ENCODE data around the gene SLC7A7.
A peak's percentile ranks its signal among the peaks of the same experiment; 100 is the strongest.
"Not testable (repeated sequence)": the region's sequence is repeated elsewhere in the genome, so short reads cannot be mapped to it uniquely, and the experiment has no call there.

Gene SLC7A7

DNA sequence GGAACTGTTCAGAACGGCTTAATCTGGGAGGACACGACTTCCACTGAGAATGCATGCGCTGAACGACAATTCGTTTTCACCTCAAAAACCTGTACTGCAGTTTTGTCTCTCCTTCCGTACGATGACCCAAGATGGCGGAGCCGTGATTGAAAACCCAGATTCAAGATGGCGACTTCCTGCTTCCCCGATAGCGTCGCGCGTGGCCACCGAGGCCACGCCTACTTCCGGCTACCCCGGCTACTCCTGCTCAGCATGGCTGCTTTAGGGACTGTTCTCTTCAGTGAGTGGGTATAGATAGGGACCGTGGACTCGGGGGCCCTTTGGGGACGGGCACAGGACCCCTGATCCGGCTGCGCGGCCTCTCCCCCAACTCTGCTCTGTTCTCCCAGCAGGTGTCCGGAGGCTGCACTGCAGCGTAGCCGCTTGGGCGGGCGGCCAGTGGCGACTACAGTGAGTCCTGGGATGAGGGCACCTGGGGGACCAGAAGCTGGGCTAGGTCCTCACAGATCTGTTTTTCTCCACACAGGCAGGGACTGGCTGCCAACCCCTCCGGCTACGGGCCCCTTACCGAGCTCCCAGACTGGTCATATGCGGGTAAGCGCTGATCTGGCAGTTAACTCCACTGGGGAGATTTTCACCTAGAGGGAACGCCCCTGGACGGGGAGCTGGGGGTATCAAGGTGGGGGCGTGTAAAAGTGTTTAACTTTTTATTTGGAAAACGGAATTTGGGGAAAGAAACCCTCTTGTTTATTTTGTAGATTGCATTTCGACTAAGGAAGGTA, 14.6 kb upstream of the SLC7A7 start, which contains the start of gene MRPL52:
Gene MRPL52, plus strand, starts transcription at position 227 of the 782 bp plus-strand sequence. Its CDS starts 26 bp downstream, at position 253.
- H2BK120ac ChIP-seq (ENCODE audit: low read depth, low read length) = peak within 1 kb of the TSS; percentile 78

DNA sequence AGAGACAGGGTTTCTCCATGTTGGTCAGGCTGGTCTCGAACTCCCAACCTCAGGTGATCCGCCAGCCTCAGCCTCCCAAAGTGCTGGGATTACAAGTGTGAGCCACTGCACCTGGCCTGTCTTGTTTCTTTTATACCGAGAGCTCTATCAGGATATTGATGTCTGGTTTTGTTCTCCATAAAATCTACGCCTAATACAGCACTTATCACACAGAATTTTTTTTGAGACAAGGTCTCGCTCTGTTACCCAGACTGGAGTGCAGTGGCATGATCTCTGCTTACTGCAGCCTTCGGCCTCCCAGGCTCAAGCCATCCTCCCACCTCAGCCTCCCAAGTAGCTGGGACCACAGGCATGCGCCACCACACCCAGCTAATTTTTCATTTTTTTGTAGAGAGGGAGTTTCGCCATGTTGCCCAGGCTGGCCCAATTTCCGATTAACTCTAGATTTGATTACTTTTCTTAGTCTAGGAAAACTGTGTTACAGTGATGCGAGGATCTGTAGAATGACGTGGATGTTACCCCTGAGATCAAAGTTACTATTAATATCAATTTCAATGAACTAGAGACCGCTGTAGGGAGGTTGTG, 13.9 kb upstream of the SLC7A7 start:
- not testable (repeated sequence) for H3K18ac ChIP-seq (ENCODE audit: low read length); H2BK120ac ChIP-seq (ENCODE audit: low read depth, low read length); H4K91ac ChIP-seq (ENCODE audit: low read depth, low read length, poor library complexity); H3K27me3 ChIP-seq (ENCODE audit: control insufficient read depth in 3 of 3, insufficient read depth in 3 of 3, low read depth in 1 of 3, low read length in 3 of 3); H2BK15ac ChIP-seq (ENCODE audit: low read length); H3K4ac ChIP-seq (ENCODE audit: low read length); H3K9ac ChIP-seq (ENCODE audit: low read depth, low read length, poor library complexity); H3K4me1 ChIP-seq (ENCODE audit: control insufficient read depth in 2 of 2, insufficient read depth in 1 of 2, low read depth in 1 of 2, low read length in 2 of 2); H2AK5ac ChIP-seq (ENCODE audit: low read depth, low read length); H3K27ac ChIP-seq (replicated peaks; ENCODE audit: low read length); H3K9me3 ChIP-seq (replicated peaks in 1 of 2; ENCODE audit: control insufficient read depth in 2 of 2, insufficient read depth in 1 of 2, low read depth in 1 of 2, low read length in 2 of 2); H2BK12ac ChIP-seq (ENCODE audit: low read length); DNase-seq (ENCODE audit: low spot score); H3K23ac ChIP-seq (ENCODE audit: low read depth, low read length, poor library complexity); H4K8ac ChIP-seq (ENCODE audit: low read depth, low read length); H2BK5ac ChIP-seq (ENCODE audit: low read length); H3K79me1 ChIP-seq (ENCODE audit: low read depth, low read length); H3K14ac ChIP-seq (ENCODE audit: low read length)
- Histone ChIP-seq H3K4me3 (ENCODE audit: low read length in 2 of 2) (peak overlapping the region in 1 of 2 donors; percentile 89), H3K36me3 (replicated peaks in 1 of 2; ENCODE audit: control insufficient read depth in 2 of 2, insufficient read depth in 2 of 2, low read length in 2 of 2) (peaks cover 6 to 28% of the 10 kb centered on the region in 2 donors), H3K4me2 (ENCODE audit: insufficient read depth, low read length, poor library complexity, severe bottlenecking) (peak overlapping the region; percentile 39), H2AFZ (ENCODE audit: low read length) (peak overlapping the region; percentile 97)
- WGBS, 2 donors (ENCODE audit: extremely low coverage in 2 of 2, insufficient read length in 2 of 2, insufficient replicate concordance in 1 of 2) = no CpG with 5 or more reads among the region's 12 CpGs

More for the DNA sequence above, 14.6 kb upstream of the SLC7A7 start, which contains the start of gene MRPL52:
- H2BK5ac ChIP-seq (ENCODE audit: low read length) = no peak within 1 kb of the TSS
- peak within 1 kb of the TSS; percentile 86 for H2AK5ac ChIP-seq (ENCODE audit: low read depth, low read length)
- no peak within 1 kb of the TSS for H4K91ac ChIP-seq (ENCODE audit: low read depth, low read length, poor library complexity)
- whole genome bisulfite sequencing, 2 donors (ENCODE audit: extremely low coverage in 2 of 2, insufficient read length in 2 of 2, insufficient replicate concordance in 1 of 2) = no CpG with 5 or more reads among the region's 41 CpGs
- no peak within 1 kb of the TSS for H3K27ac ChIP-seq (replicated peaks; ENCODE audit: low read length)
- no peak within 1 kb of the TSS for H3K4ac ChIP-seq (ENCODE audit: low read length)
- peaks cover 3% of the 10 kb centered on the region for H3K79me1 ChIP-seq (ENCODE audit: low read depth, low read length)
- peak within 1 kb of the TSS; percentile 84 for H3K18ac ChIP-seq (ENCODE audit: low read length)
- H2BK15ac ChIP-seq (ENCODE audit: low read length) = peak within 1 kb of the TSS; percentile 64
- H3K14ac ChIP-seq (ENCODE audit: low read length) = peak within 1 kb of the TSS; percentile 59
- H3K23ac ChIP-seq (ENCODE audit: low read depth, low read length, poor library complexity) = peak within 1 kb of the TSS; percentile 37
- H3K9ac ChIP-seq (ENCODE audit: low read depth, low read length, poor library complexity) = peak within 1 kb of the TSS; percentile 85
- H3K36me3 ChIP-seq (replicated peaks in 1 of 2; ENCODE audit: control insufficient read depth in 2 of 2, insufficient read depth in 2 of 2, low read length in 2 of 2) = peaks cover 10 to 34% of the 10 kb centered on the region in 2 donors
- peaks cover 5% of the 10 kb centered on the region in 2 donors for H3K4me1 ChIP-seq (ENCODE audit: control insufficient read depth in 2 of 2, insufficient read depth in 1 of 2, low read depth in 1 of 2, low read length in 2 of 2)
- H3K4me3 ChIP-seq (ENCODE audit: low read length in 2 of 2) = peak within 1 kb of the TSS; percentile 89 to 95
- no peak within 1 kb of the TSS for H2BK12ac ChIP-seq (ENCODE audit: low read length)
- H3K4me2 ChIP-seq (ENCODE audit: insufficient read depth, low read length, poor library complexity, severe bottlenecking) = peak within 1 kb of the TSS; percentile 83
- DNase-seq (ENCODE audit: low spot score) = no peak
- H4K8ac ChIP-seq (ENCODE audit: low read depth, low read length) = no peak within 1 kb of the TSS
- H3K9me3 ChIP-seq (replicated peaks in 1 of 2; ENCODE audit: control insufficient read depth in 2 of 2, insufficient read depth in 1 of 2, low read depth in 1 of 2, low read length in 2 of 2) = no peaks in the 10 kb centered on the region
- H2AFZ ChIP-seq (ENCODE audit: low read length) = peak within 1 kb of the TSS; percentile 97
- no peaks in the 10 kb centered on the region for H3K27me3 ChIP-seq (ENCODE audit: control insufficient read depth in 3 of 3, insufficient read depth in 3 of 3, low read depth in 1 of 3, low read length in 3 of 3)

- no peak overlapping the region for H3K27ac ChIP-seq (replicated peaks; ENCODE audit: low read length)
- no peak for DNase-seq (ENCODE audit: low spot score)
Measured at GRCh38 chr14:22824711-22825359, 9.6 kb upstream of the SLC7A7 start.

More at GRCh38 chr14:22824711-22825359, 9.6 kb upstream of the SLC7A7 start:
- Histone ChIP-seq H3K27me3 (ENCODE audit: control insufficient read depth in 3 of 3, insufficient read depth in 3 of 3, low read depth in 1 of 3, low read length in 3 of 3) (peaks cover 0 to 6% (median 3%) of the 10 kb centered on the region in 3 experiments), H3K4me1 (ENCODE audit: control insufficient read depth in 2 of 2, insufficient read depth in 1 of 2, low read depth in 1 of 2, low read length in 2 of 2) (peaks cover 0 to 11% of the 10 kb centered on the region in 2 donors), H3K9ac (ENCODE audit: low read depth, low read length, poor library complexity) (no peak overlapping the region), H3K14ac (ENCODE audit: low read length) (no peak overlapping the region), H3K23ac (ENCODE audit: low read depth, low read length, poor library complexity) (no peak overlapping the region), H3K4me3 (ENCODE audit: low read length in 2 of 2) (no peak overlapping the region), H4K91ac (ENCODE audit: low read depth, low read length, poor library complexity) (no peak overlapping the region), H3K9me3 (replicated peaks in 1 of 2; ENCODE audit: control insufficient read depth in 2 of 2, insufficient read depth in 1 of 2, low read depth in 1 of 2, low read length in 2 of 2) (no peaks in the 10 kb centered on the region), H3K4ac (ENCODE audit: low read length) (no peak overlapping the region), H3K79me1 (ENCODE audit: low read depth, low read length) (no peaks in the 10 kb centered on the region), H3K4me2 (ENCODE audit: insufficient read depth, low read length, poor library complexity, severe bottlenecking) (no peak overlapping the region), H2BK5ac (ENCODE audit: low read length) (no peak overlapping the region), H2AK5ac (ENCODE audit: low read depth, low read length) (no peak overlapping the region), H4K8ac (ENCODE audit: low read depth, low read length) (no peak overlapping the region), H2AFZ (ENCODE audit: low read length) (peak overlapping the region; percentile 77), H2BK12ac (ENCODE audit: low read length) (no peak overlapping the region), H3K18ac (ENCODE audit: low read length) (no peak overlapping the region), H2BK15ac (ENCODE audit: low read length) (no peak overlapping the region), H3K36me3 (replicated peaks in 1 of 2; ENCODE audit: control insufficient read depth in 2 of 2, insufficient read depth in 2 of 2, low read length in 2 of 2) (no peaks in the 10 kb centered on the region), H2BK120ac (ENCODE audit: low read depth, low read length) (no peak overlapping the region)
- no CpG with 5 or more reads among the region's 8 CpGs for WGBS, 2 donors (ENCODE audit: extremely low coverage in 2 of 2, insufficient read length in 2 of 2, insufficient replicate concordance in 1 of 2)
